PFSK-1 (cell line): ENCODE results near the gene RAB7A.

Experiments
- FOXP2 ChIP-seq: optimal IDR thresholded peaks from 2 replicates; pipeline ENCODE3; 2011; ENCODE audit warnings: borderline replicate concordance, control low read depth, inconsistent platforms; ENCODE audit not compliant: insufficient read depth; ENCODE audit errors: extremely low read length, extremely low read depth
- POLR2AphosphoS5 ChIP-seq: IDR thresholded peaks from 2 replicates; pipeline ENCODE4 v1.6.1; 2012; ENCODE audit warnings: low read depth, mild to moderate bottlenecking, control low read depth, low read length, moderate library complexity
- SIN3A ChIP-seq: IDR thresholded peaks from 2 replicates; pipeline ENCODE4 v1.6.1; 2012; ENCODE audit warnings: mild to moderate bottlenecking, low read length, moderate library complexity, borderline replicate concordance; ENCODE audit not compliant: insufficient read depth
- TAF1 ChIP-seq: IDR thresholded peaks from 2 replicates; pipeline ENCODE4 v1.6.1; 2012; ENCODE audit warnings: low read length, control low read depth, borderline replicate concordance; ENCODE audit not compliant: insufficient read depth
- TF ChIP-seq, protein P1 (sequence below), 2 experiments: IDR thresholded peaks; 2 replicates each; pipeline versions ENCODE4 v1.6.1 to v1.8.0; 2011 to 2012; ENCODE audit warnings: low read depth in 2 of 2, low read length in 2 of 2, control low read depth in 1 of 2, inconsistent platforms in 1 of 2, mild to moderate bottlenecking in 1 of 2, moderate library complexity in 1 of 2; ENCODE audit not compliant: insufficient read depth in 1 of 2

Gene RAB7A

GRCh38 chr3:128763967-128764366, 38.0 kb downstream of the RAB7A start:
- TF ChIP-seq, protein P1, sequence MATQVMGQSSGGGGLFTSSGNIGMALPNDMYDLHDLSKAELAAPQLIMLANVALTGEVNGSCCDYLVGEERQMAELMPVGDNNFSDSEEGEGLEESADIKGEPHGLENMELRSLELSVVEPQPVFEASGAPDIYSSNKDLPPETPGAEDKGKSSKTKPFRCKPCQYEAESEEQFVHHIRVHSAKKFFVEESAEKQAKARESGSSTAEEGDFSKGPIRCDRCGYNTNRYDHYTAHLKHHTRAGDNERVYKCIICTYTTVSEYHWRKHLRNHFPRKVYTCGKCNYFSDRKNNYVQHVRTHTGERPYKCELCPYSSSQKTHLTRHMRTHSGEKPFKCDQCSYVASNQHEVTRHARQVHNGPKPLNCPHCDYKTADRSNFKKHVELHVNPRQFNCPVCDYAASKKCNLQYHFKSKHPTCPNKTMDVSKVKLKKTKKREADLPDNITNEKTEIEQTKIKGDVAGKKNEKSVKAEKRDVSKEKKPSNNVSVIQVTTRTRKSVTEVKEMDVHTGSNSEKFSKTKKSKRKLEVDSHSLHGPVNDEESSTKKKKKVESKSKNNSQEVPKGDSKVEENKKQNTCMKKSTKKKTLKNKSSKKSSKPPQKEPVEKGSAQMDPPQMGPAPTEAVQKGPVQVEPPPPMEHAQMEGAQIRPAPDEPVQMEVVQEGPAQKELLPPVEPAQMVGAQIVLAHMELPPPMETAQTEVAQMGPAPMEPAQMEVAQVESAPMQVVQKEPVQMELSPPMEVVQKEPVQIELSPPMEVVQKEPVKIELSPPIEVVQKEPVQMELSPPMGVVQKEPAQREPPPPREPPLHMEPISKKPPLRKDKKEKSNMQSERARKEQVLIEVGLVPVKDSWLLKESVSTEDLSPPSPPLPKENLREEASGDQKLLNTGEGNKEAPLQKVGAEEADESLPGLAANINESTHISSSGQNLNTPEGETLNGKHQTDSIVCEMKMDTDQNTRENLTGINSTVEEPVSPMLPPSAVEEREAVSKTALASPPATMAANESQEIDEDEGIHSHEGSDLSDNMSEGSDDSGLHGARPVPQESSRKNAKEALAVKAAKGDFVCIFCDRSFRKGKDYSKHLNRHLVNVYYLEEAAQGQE (IDR thresholded peaks at IDR 0.05; ENCODE audit: insufficient read depth in 1 of 2, low read depth in 2 of 2, low read length in 2 of 2), result no peak

- TF ChIP-seq SIN3A, result no peak
- TF ChIP-seq, protein P1 (IDR thresholded peaks at IDR 0.05; ENCODE audit: insufficient read depth in 1 of 2, low read depth in 2 of 2, low read length in 2 of 2), result no peak
- no peak for TF ChIP-seq POLR2AphosphoS5
- no peak for TF ChIP-seq TAF1
- no peak for TF ChIP-seq FOXP2
These were observed 38.9 kb downstream of the RAB7A start for GRCh38 chr3:128764863-128765262.

- no peak for TF ChIP-seq TAF1
- TF ChIP-seq POLR2AphosphoS5, result no peak
- TF ChIP-seq FOXP2, result no peak
- TF ChIP-seq, protein P1 (IDR thresholded peaks at IDR 0.05; ENCODE audit: insufficient read depth in 1 of 2, low read depth in 2 of 2, low read length in 2 of 2), result no peak
- TF ChIP-seq SIN3A, result no peak
These were observed 41.2 kb downstream of the RAB7A start for GRCh38 chr3:128767094-128767750.

GRCh38 chr3:128768471-128768870, 42.5 kb downstream of the RAB7A start:
- TF ChIP-seq, protein P1 (IDR thresholded peaks at IDR 0.05; ENCODE audit: insufficient read depth in 1 of 2, low read depth in 2 of 2, low read length in 2 of 2), result no peak
- no peak for TF ChIP-seq FOXP2
- TF ChIP-seq SIN3A, result no peak
- no peak for TF ChIP-seq TAF1
- TF ChIP-seq POLR2AphosphoS5, result no peak

DNA sequence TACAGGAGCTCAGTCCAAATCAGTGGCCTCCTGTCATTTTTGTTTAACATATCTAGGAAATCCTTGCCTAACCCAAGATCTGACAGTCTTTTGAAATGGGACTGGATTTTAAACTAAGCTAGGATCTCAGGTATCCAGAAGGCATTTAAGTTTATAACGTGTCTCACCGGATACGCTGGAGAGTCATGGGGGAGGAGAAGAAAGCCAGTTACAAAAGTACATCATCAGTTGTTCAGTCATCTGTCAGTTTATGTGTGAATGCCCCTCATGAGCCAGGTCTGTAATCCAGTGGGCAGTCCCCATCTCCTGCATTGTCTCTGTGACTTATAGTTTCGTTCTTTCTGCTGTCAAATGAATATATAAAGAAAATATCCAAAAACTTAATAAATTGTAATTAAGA, 44.4 kb downstream of the RAB7A start:
- TF ChIP-seq POLR2AphosphoS5 (no peak), FOXP2 (no peak), SIN3A (no peak), TAF1 (no peak)
- TF ChIP-seq, protein P1 (IDR thresholded peaks at IDR 0.05; ENCODE audit: insufficient read depth in 1 of 2, low read depth in 2 of 2, low read length in 2 of 2), result no peak
